ENCODE measurements around the gene SCLY.

DNA sequence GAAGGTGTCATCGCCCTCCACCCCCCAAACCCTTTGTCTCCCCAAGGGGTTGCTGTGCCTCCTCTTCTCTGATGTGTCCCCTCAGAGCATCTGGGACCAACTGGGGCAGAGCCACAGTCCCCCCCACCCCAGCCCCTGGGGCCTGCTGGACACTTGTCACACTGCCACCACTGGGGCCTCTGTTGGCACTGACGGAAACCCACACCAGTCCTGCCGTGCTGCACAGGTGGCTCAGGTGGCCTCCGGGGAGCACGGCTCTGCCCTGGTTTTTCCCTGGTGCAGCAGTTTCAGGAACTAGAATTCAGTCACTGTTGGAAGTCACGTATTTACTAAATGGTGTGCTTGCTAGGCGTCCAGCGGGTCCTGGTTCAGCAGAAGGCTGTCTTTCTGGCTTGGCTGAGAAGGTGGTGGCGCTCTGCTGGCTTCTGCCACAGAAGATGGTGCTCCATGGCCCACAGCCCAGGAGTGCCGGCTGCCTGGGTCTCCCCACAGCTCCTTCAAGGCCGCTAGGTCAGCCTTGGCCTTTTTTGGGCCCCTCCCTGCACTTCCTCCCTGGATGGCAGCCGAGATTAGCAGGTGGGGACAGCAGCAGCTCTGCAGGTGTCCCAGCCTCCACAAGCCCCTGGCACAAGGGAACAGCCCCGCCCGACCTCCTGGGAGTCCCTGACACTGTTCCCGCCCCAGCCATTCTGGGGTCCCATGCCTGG lies 59.1 kb downstream of the SCLY start:
- TF ChIP-seq TAF1 (IDR thresholded peaks at IDR 0.05; ENCODE audit: low read depth, low read length), result no peak
- TF ChIP-seq POLR2A (IDR thresholded peaks at IDR 0.05; ENCODE audit: low read depth, low read length), result no peak
- TF ChIP-seq PAX5 (IDR thresholded peaks at IDR 0.05; ENCODE audit: insufficient read depth, low read length, severe bottlenecking), result no peak
- TF ChIP-seq SPI1 (IDR thresholded peaks at IDR 0.05; ENCODE audit: low read depth, low read length), result no peak
